MM.1S (cell line): ENCODE data around the gene GTSE1.

Experiments
- DNase-seq: peaks from one replicate; pipeline ENCODE4 v3.0.0-alpha.2; 2015
- H2AFZ ChIP-seq: fragments of 300-600 bp; sonication (generic); 2 replicates; pipeline ENCODE4 v1.6.0; 2016; ENCODE audit warnings: antibody characterized with exemption, low read length
- H3F3A ChIP-seq: fragments of 300-600 bp; sonication (generic); 2 replicates; pipeline ENCODE4 v1.6.1; 2016; ENCODE audit warnings: mild to moderate bottlenecking, antibody characterized with exemption, low read length, moderate library complexity, mixed read lengths; ENCODE audit not compliant: insufficient read depth
- H3K27ac ChIP-seq: fragments of 300-600 bp; sonication (generic); 2 replicates; pipeline ENCODE4 v1.5.1; 2016; ENCODE audit warnings: mild to moderate bottlenecking, low read length
- H3K27me3 ChIP-seq: fragments of 300-600 bp; sonication (generic); replicated peaks from 2 replicates; pipeline ENCODE4 v1.6.0; 2016; ENCODE audit warnings: low read length; ENCODE audit not compliant: insufficient read depth
- H3K36me3 ChIP-seq: fragments of 300-600 bp; sonication (generic); replicated peaks from 2 replicates; pipeline ENCODE4 v1.6.1; 2016; ENCODE audit warnings: mild to moderate bottlenecking, low read length, mixed read lengths; ENCODE audit not compliant: insufficient read depth
- H3K4me1 ChIP-seq: fragments of 300-600 bp; sonication (generic); 2 replicates; pipeline ENCODE4 v1.6.1; 2016; ENCODE audit warnings: low read length, mixed read lengths
- H3K4me2 ChIP-seq: fragments of 300-600 bp; sonication (generic); 2 replicates; pipeline ENCODE4 v1.6.0; 2016; ENCODE audit warnings: low read depth, low read length
- H3K4me3 ChIP-seq: fragments of 300-600 bp; sonication (generic); 2 replicates; pipeline ENCODE4 v1.5.1; 2016; ENCODE audit warnings: low read length, mixed read lengths
- H3K79me2 ChIP-seq: fragments of 300-600 bp; sonication (generic); 2 replicates; pipeline ENCODE4 v1.6.1; 2016; ENCODE audit warnings: mixed run types, low read length, mixed read lengths
- H3K9ac ChIP-seq: fragments of 300-600 bp; sonication (generic); 2 replicates; pipeline ENCODE4 v1.6.1; 2016; ENCODE audit warnings: low read length, mixed read lengths
- H3K9me2 ChIP-seq: fragments of 300-600 bp; sonication (generic); replicated peaks from 2 replicates; pipeline ENCODE4 v1.6.1; 2016; ENCODE audit warnings: mild to moderate bottlenecking, low read length, mixed read lengths; ENCODE audit not compliant: insufficient read depth
- H3K9me3 ChIP-seq: fragments of 300-600 bp; sonication (generic); replicated peaks from 2 replicates; pipeline ENCODE4 v1.6.1; 2016; ENCODE audit warnings: mild to moderate bottlenecking, low read length, mixed read lengths; ENCODE audit not compliant: insufficient read depth
- H4K20me1 ChIP-seq: fragments of 300-600 bp; sonication (generic); 2 replicates; pipeline ENCODE4 v1.6.1; 2016; ENCODE audit warnings: mild to moderate bottlenecking, low read length, moderate library complexity, mixed read lengths; ENCODE audit not compliant: insufficient read depth
- EZH2 ChIP-seq: fragments of 300-600 bp; sonication (generic); optimal IDR thresholded peaks from 2 replicates; pipeline ENCODE3; 2017; ENCODE audit warnings: low read depth, mild to moderate bottlenecking, antibody characterized with exemption, low read length, mixed read lengths
- EZH2phosphoT487 ChIP-seq: fragments of 300-600 bp; sonication (generic); IDR thresholded peaks from 2 replicates; pipeline ENCODE4 v1.6.1; 2018; ENCODE audit warnings: antibody characterized with exemption, low read length
- TF ChIP-seq, protein P1 (sequence below): fragments of 300-600 bp; sonication (generic); IDR thresholded peaks from 2 replicates; pipeline ENCODE4 v1.5.1; 2016; ENCODE audit warnings: antibody characterized with exemption, low read length, mixed read lengths

GTSE1 gene

DNA sequence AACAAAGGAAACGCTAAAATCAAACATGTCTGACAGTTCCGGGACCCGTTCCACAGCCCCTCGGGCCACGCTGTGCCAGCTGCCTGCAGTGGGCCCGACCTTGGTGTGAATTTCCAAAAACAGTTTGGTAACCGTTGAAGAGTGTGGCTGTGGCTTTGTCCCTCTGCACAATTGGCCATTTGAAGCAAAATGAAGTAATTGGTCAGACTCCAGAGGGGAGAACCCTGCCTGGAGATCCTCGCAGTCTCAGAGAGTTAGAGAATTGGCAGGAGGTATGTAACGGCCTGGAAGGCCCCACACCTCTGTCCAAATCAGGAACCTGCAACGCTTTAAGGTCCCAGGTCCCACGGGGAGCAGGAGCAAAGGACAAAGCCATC is 65.1 kb downstream of the GTSE1 start:
- H4K20me1 ChIP-seq: no peaks in the 10 kb centered on the region
- H3K36me3 ChIP-seq: no peaks in the 10 kb centered on the region

DNA sequence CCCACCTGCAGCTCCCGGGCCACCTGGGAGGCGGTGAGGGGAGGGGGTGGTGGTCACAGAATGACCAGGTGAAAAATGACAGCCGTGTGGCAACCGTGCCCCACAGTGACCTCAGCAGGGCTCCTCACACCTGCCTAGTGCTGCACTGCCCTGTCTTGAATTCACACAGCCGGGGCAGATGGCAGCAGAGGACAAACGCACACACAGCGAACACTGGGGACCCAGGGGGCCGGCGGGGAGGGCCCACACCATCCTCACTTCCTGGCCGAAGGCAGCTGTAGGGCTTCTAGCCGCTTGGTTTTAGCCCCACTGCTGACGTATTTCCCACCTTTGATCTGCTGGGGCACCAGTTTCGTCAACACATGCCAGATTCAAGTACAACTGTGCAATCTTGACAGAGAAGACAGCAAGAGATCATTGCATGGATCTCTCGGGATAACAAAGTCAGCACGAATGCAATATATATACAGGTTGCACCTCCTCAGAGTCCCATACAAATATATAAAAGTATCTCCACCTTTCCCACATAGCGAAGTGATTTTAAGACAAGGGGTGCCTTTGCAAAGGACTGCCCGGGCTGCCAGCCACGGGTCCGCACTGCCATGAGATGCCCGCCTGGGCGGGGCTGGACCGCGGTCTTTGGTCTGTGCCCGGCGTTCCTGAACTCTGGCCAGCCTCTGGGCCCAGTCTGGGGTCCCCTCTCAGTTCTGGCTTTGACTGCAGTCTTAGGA is 65.7 kb downstream of the GTSE1 start:
- no peaks in the 10 kb centered on the region for H3K36me3 ChIP-seq
- no peak overlapping the region for H3K4me3 ChIP-seq
- H4K20me1 ChIP-seq: no peaks in the 10 kb centered on the region
- H3K79me2 ChIP-seq: no peaks in the 10 kb centered on the region
- no peak overlapping the region for H3K4me2 ChIP-seq
- peaks cover 21% of the 10 kb centered on the region for H3F3A ChIP-seq
- peak; percentile 88 for DNase-seq
- TF ChIP-seq EZH2 (no peak), EZH2phosphoT487 (no peak)
- TF ChIP-seq, protein P1, sequence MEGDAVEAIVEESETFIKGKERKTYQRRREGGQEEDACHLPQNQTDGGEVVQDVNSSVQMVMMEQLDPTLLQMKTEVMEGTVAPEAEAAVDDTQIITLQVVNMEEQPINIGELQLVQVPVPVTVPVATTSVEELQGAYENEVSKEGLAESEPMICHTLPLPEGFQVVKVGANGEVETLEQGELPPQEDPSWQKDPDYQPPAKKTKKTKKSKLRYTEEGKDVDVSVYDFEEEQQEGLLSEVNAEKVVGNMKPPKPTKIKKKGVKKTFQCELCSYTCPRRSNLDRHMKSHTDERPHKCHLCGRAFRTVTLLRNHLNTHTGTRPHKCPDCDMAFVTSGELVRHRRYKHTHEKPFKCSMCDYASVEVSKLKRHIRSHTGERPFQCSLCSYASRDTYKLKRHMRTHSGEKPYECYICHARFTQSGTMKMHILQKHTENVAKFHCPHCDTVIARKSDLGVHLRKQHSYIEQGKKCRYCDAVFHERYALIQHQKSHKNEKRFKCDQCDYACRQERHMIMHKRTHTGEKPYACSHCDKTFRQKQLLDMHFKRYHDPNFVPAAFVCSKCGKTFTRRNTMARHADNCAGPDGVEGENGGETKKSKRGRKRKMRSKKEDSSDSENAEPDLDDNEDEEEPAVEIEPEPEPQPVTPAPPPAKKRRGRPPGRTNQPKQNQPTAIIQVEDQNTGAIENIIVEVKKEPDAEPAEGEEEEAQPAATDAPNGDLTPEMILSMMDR: no peak; the same call in 1 of the 2 replicates
- no peaks in the 10 kb centered on the region for H3K27me3 ChIP-seq
- H3K9me2 ChIP-seq: no peaks in the 10 kb centered on the region
- peaks cover 33% of the 10 kb centered on the region for H3K4me1 ChIP-seq
- peak overlapping the region; percentile 46 for H3K9ac ChIP-seq
- H3K27ac ChIP-seq: peak overlapping the region; percentile 92
- H2AFZ ChIP-seq: no peak overlapping the region
- no peaks in the 10 kb centered on the region for H3K9me3 ChIP-seq

More for the DNA sequence above, 65.1 kb downstream of the GTSE1 start:
- H3K4me2 ChIP-seq: no peak overlapping the region
- no peak overlapping the region for H3K4me3 ChIP-seq
- TF ChIP-seq EZH2 (no peak), EZH2phosphoT487 (no peak)
- TF ChIP-seq, protein P1: no peak
- peaks cover 27% of the 10 kb centered on the region for H3K4me1 ChIP-seq
- H3F3A ChIP-seq: peaks cover 18% of the 10 kb centered on the region
- no peaks in the 10 kb centered on the region for H3K9me3 ChIP-seq
- H2AFZ ChIP-seq: no peak overlapping the region
- DNase-seq: no peak
- no peaks in the 10 kb centered on the region for H3K79me2 ChIP-seq
- peak overlapping the region; percentile 92 for H3K27ac ChIP-seq
- H3K9me2 ChIP-seq: no peaks in the 10 kb centered on the region
- H3K9ac ChIP-seq: peak overlapping the region; percentile 46
- H3K27me3 ChIP-seq: no peaks in the 10 kb centered on the region

DNA sequence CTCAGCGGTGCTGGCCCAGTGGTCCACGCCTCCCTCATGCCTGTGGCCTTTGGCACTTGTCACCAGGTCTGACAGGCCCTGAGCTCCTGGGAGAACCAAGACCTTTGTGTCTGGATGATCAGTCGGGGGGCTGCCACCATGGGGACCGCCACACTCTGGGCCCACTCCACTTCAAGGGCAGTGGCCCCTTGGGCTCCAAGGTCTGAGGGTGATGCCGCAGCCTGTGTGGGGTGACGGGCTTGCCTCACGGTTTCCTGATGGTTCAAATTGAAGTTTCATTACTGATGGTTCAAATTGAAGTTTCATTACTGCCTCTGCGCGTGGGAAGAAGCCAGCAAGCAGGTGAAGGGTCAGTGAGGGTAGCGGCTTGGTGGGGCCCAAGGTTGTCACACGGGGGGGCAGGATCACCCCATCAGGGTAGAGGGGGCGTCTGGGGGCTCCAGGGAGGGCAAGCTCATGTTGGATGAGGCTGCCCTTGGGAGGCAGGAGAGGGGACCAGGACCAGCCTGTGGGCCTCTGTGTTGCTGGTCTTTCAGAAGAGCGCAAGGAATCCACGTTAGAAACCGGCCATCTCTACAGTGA is 66.4 kb downstream of the GTSE1 start:
- Histone ChIP-seq H3K4me2 (no peak overlapping the region), H3K4me1 (peaks cover 38% of the 10 kb centered on the region), H3F3A (peaks cover 22% of the 10 kb centered on the region), H2AFZ (no peak overlapping the region), H3K27ac (peak overlapping the region; percentile 92), H3K4me3 (no peak overlapping the region), H3K9me2 (no peaks in the 10 kb centered on the region), H3K27me3 (no peaks in the 10 kb centered on the region), H3K9me3 (no peaks in the 10 kb centered on the region), H3K36me3 (no peaks in the 10 kb centered on the region), H3K79me2 (no peaks in the 10 kb centered on the region), H3K9ac (peak overlapping the region; percentile 38), H4K20me1 (no peaks in the 10 kb centered on the region)
- TF ChIP-seq EZH2 (no peak), EZH2phosphoT487 (no peak)
- TF ChIP-seq, protein P1: no peak
- no peak for DNase-seq
